ENCODE results near the gene CLINT1. TPM values are rescaled to one million over a fixed set of nuclear protein-coding genes. Genes with fewer than 3 reads are reported as not detected.

The CLINT1 gene
- total and polyA plus RNA-seq, 2 donors from 2014 or later: 34.1 to 173 TPM

DNA sequence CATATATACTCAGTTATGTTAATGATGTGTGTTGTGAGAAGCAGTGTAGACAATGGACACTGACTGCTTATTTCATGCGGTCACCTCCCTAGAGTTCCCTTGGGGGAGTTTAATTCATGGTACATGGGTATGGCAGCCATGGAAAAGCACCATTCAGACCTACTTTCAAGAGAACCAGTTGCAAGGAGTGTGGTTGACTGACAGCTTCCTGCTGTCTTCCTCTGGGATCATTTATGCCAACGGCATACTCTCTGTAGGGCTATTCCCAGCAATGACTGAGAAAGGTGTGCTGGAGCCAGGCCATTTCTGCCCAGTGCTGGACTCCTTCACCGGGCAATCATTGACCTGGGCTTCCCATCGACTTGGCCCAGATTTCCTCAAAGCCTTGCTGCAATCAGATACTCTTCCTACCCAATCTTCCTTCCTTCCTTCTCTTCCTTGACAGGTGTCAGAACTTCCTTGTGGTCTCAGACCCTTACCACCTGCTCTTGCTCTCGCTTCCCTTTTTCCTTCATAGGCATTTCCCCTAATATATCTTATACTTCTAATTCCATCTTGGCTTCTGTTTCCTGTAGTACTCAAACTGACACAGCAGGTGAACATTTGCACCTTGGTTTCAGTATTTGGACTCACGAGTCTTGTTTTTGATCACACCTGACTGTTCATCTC is 3.4 kb upstream of the CLINT1 start:
- Histone ChIP-seq H3K27ac (ENCODE audit: low read depth in 2 of 2, low read length in 2 of 2) (no peak overlapping the region), H3K36me3 (ENCODE audit: control insufficient read depth in 2 of 3, insufficient read depth in 3 of 3, low read length in 3 of 3) (no peaks in the 10 kb centered on the region), H3K4me3 (ENCODE audit: low read length in 3 of 3) (no peak overlapping the region), H3K9ac (ENCODE audit: low read length in 3 of 3) (no peak overlapping the region), H3K27me3 (ENCODE audit: control insufficient read depth, insufficient read depth, low read length) (no peaks in the 10 kb centered on the region), H3K9me3 (ENCODE audit: control insufficient read depth in 2 of 3, insufficient read depth in 1 of 3, low read length in 3 of 3) (no peaks in the 10 kb centered on the region), H3K4me1 (ENCODE audit: control insufficient read depth in 2 of 3, insufficient read depth in 2 of 3, low read depth in 1 of 3, low read length in 3 of 3) (peaks cover 0 to 7% (median 0%) of the 10 kb centered on the region in 3 donors)
- intact Hi-C loops (cut with DNase I): no loop called here
- TF ChIP-seq, protein P1, sequence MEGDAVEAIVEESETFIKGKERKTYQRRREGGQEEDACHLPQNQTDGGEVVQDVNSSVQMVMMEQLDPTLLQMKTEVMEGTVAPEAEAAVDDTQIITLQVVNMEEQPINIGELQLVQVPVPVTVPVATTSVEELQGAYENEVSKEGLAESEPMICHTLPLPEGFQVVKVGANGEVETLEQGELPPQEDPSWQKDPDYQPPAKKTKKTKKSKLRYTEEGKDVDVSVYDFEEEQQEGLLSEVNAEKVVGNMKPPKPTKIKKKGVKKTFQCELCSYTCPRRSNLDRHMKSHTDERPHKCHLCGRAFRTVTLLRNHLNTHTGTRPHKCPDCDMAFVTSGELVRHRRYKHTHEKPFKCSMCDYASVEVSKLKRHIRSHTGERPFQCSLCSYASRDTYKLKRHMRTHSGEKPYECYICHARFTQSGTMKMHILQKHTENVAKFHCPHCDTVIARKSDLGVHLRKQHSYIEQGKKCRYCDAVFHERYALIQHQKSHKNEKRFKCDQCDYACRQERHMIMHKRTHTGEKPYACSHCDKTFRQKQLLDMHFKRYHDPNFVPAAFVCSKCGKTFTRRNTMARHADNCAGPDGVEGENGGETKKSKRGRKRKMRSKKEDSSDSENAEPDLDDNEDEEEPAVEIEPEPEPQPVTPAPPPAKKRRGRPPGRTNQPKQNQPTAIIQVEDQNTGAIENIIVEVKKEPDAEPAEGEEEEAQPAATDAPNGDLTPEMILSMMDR (IDR thresholded peaks at IDR 0.05; ENCODE audit: borderline replicate concordance, extremely low read depth, insufficient read depth): no peak
- no peak for FAIRE-seq
- DNase-seq: no peak

DNA sequence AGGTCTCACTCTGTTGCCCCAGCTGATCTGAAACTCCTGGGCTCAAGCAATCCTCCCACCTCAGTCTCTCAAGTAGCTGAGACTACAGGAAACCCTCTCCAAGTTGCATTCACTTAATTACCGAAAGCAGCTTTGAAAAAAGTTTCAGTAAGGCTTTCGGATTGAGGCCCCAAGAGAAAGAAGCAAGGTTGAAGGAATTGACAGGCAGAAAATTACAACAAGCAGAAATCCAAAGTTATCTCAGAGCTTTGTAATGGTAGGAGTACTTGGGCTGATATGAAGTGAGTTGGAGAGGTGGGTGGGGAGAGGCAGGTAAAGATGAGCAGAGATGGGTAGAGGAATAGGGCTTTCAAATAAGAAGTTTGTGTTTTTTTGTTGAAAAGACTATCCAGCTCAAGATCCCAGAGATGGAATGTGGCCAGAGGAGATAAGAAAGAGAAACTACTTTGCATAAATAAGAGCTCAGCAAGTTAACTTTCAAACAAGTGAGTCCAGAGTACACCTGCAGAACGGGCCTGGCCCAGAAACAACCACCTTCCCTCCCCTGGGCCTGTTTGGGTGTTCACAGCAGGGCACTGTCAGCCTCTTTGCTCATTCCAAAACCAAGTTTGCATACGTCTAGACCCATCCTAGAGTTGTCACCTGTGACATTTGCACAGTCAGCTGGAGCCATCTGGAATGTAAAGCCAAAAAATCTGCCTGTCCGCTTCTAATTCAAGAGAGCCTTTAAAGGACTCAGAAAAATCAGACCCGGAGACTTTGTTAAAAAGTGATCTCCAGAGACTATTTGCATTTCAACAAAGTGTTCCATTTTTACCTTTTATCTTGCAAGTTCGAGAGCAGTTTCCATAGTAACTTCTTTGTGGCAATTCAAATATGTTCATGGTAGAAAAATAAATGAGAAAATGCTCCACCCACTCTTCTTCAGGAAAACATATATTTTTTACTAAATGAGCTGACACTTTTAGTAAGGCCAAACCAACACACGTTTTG is 2.2 kb upstream of the CLINT1 start:
- DNase-seq: peak in 2 of 5 donors; percentile 17 to 33
- H3K4me3 ChIP-seq (ENCODE audit: low read length in 3 of 3): no peak overlapping the region

DNA sequence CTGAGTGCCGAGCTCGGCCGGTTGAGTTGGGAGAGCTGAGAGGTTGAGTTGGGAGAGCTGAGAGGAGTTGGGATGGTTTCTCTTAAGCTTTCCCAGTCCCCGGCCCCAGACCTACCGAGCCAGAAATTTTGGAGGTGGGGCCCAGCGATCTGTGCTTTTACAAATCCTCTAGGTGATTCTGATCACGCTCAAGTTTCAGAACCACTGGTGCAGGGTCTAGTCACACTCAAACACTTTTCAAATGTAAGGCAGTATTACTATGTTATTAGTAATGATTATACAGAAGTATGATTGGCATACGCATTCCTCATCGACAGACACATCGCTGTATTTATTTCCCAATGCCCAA is 256 bp upstream of the CLINT1 start:
- peak in 1 of 5 donors; percentile 17 for DNase-seq
- Histone ChIP-seq H3K36me3 (ENCODE audit: control insufficient read depth in 2 of 3, insufficient read depth in 3 of 3, low read length in 3 of 3) (peaks cover 0 to 2% (median 0%) of the 10 kb centered on the region in 3 donors), H3K4me1 (ENCODE audit: control insufficient read depth in 2 of 3, insufficient read depth in 2 of 3, low read depth in 1 of 3, low read length in 3 of 3) (peaks cover 0 to 15% (median 7%) of the 10 kb centered on the region in 3 donors), H3K27ac (ENCODE audit: low read depth in 2 of 2, low read length in 2 of 2) (peak overlapping the region in 1 of 2 donors; percentile 93), H3K4me3 (ENCODE audit: low read length in 3 of 3) (peak overlapping the region; percentile 50 to 83 (median 82)), H3K27me3 (ENCODE audit: control insufficient read depth, insufficient read depth, low read length) (no peaks in the 10 kb centered on the region), H3K9ac (ENCODE audit: low read length in 3 of 3) (no peak overlapping the region), H3K9me3 (ENCODE audit: control insufficient read depth in 2 of 3, insufficient read depth in 1 of 3, low read length in 3 of 3) (no peaks in the 10 kb centered on the region)
- TF ChIP-seq, protein P1 (IDR thresholded peaks at IDR 0.05; ENCODE audit: borderline replicate concordance, extremely low read depth, insufficient read depth): no peak
- FAIRE-seq: no peak
- intact Hi-C loops (cut with DNase I): no loop called here

More for the DNA sequence above, 2.2 kb upstream of the CLINT1 start:
- no peaks in the 10 kb centered on the region for H3K9me3 ChIP-seq (ENCODE audit: control insufficient read depth in 2 of 3, insufficient read depth in 1 of 3, low read length in 3 of 3)
- no peak overlapping the region for H3K9ac ChIP-seq (ENCODE audit: low read length in 3 of 3)
- peaks cover 0 to 1% (median 0%) of the 10 kb centered on the region in 3 donors for H3K36me3 ChIP-seq (ENCODE audit: control insufficient read depth in 2 of 3, insufficient read depth in 3 of 3, low read length in 3 of 3)
- H3K27me3 ChIP-seq (ENCODE audit: control insufficient read depth, insufficient read depth, low read length): no peaks in the 10 kb centered on the region
- no peak for FAIRE-seq
- H3K4me1 ChIP-seq (ENCODE audit: control insufficient read depth in 2 of 3, insufficient read depth in 2 of 3, low read depth in 1 of 3, low read length in 3 of 3): peaks cover 0 to 12% (median 2%) of the 10 kb centered on the region in 3 donors
- H3K27ac ChIP-seq (ENCODE audit: low read depth in 2 of 2, low read length in 2 of 2): peak overlapping the region; percentile 54 to 71
- TF ChIP-seq, protein P1 (IDR thresholded peaks at IDR 0.05; ENCODE audit: borderline replicate concordance, extremely low read depth, insufficient read depth): no peak
- intact Hi-C loops (cut with DNase I): no loop called here

Measured in kidney (tissue), 14 donors.